ENCODE results near the gene AGFG2. TPM values are rescaled to one million over a fixed set of nuclear protein-coding genes. Genes with fewer than 3 reads are reported as not detected.

The AGFG2 gene
- total and polyA plus RNA-seq, 8 donors: 21.2 to 34.9 (median 28.1) TPM

DNA sequence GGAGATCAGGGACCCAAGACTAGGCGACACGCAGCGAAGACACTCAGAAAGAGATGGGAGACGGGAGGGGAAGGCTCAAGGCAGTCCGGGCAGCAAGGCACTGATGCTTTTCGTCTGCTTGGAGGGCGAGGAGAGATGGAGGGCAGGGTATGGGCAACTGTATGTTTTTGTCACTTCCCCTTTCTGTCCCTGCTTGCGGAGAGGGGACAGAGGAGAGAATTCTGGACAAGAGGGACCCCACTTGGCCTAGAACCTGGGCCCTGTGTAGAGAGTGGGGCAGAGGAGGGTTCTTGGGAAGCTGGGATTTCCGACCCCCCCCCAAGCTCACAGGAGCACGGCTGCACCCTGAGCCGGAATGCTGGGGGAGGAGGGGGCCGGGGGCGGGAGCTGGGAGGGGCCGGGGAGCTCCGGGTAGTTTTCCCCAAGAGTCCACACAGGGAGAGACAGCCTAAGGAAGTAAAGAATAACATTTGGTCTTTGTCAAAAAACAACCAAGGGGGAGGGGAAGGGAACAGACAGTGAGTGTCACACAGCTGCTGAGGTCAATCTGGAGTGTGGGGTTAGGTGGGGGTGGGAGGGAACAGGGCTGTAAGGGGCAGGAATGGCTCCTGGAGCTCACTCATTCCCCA, 45.2 kb downstream of the AGFG2 start:
- H3K27me3 ChIP-seq: peaks cover 0 to 2% of the 10 kb centered on the region in 2 donors
- no peaks in the 10 kb centered on the region for H3K9me3 ChIP-seq
- peak overlapping the region; percentile 95 to 98 for H3K27ac ChIP-seq
- peak; percentile 2 for ATAC-seq
- TF ChIP-seq, protein P1, sequence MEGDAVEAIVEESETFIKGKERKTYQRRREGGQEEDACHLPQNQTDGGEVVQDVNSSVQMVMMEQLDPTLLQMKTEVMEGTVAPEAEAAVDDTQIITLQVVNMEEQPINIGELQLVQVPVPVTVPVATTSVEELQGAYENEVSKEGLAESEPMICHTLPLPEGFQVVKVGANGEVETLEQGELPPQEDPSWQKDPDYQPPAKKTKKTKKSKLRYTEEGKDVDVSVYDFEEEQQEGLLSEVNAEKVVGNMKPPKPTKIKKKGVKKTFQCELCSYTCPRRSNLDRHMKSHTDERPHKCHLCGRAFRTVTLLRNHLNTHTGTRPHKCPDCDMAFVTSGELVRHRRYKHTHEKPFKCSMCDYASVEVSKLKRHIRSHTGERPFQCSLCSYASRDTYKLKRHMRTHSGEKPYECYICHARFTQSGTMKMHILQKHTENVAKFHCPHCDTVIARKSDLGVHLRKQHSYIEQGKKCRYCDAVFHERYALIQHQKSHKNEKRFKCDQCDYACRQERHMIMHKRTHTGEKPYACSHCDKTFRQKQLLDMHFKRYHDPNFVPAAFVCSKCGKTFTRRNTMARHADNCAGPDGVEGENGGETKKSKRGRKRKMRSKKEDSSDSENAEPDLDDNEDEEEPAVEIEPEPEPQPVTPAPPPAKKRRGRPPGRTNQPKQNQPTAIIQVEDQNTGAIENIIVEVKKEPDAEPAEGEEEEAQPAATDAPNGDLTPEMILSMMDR (IDR thresholded peaks at IDR 0.05): no peak
- H3K4me1 ChIP-seq: peaks cover 25 to 51% of the 10 kb centered on the region in 2 donors
- peaks cover 0 to 33% of the 10 kb centered on the region in 2 donors for H3K36me3 ChIP-seq
- intact Hi-C loops (cut with DNase I): no loop called here
- DNase-seq: peak in 2 of 4 donors; percentile 61 to 90
- peak overlapping the region; percentile 78 to 100 for H3K4me3 ChIP-seq

DNA sequence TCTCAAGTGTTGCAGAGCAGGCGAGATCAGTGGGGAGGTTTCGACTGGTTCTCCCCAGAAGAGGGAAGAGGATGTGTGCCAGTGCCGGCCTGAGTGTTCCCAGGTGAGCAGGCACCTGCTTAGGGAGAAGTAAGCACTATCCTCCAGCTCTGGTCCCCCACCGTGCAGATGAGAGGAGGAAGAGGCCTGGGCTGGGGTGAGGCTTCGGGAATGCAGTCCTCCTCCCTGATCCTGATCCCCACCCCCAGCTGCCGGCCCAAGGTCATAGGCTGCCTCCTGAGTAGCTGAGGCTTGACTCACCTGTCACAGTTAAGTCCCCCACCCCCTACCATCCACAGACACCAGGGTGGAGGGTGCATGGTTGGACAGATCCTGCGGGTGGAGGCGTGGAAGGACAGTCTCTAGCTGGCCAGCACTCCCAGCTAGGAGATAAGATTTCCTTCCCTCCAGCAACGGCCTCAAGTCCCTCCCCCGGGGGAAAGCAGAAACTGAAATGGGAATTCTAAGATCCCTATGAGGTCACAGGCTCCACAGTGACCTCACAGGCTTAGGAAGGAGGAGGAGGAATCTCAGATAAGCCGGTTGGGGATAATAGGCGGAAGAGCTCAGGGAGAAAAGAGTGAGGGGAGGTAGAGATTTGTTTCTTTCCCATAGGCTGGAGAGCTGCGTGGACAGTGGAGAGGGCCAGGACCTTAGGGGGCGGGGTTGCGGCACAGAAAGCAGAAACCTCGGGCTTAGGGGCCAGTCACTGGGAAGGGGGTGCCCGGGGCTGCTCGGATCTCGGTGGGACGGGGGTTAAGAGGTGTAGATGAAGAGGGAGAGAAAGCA, 45.9 kb downstream of the AGFG2 start:
- intact Hi-C loops (cut with DNase I): no loop called here
- DNase-seq (peak in 3 of 4 donors; percentile 73 to 85 (median 85)), ATAC-seq (peak; percentile 3)
- Histone ChIP-seq H3K9me3 (no peaks in the 10 kb centered on the region), H3K36me3 (peaks cover 0 to 26% of the 10 kb centered on the region in 2 donors), H3K4me1 (peaks cover 25 to 51% of the 10 kb centered on the region in 2 donors), H3K27me3 (peaks cover 0 to 9% of the 10 kb centered on the region in 2 donors), H3K4me3 (peak overlapping the region; percentile 78 to 100), H3K27ac (peak overlapping the region; percentile 95 to 98)
- TF ChIP-seq, protein P1 (IDR thresholded peaks at IDR 0.05): no peak

DNA sequence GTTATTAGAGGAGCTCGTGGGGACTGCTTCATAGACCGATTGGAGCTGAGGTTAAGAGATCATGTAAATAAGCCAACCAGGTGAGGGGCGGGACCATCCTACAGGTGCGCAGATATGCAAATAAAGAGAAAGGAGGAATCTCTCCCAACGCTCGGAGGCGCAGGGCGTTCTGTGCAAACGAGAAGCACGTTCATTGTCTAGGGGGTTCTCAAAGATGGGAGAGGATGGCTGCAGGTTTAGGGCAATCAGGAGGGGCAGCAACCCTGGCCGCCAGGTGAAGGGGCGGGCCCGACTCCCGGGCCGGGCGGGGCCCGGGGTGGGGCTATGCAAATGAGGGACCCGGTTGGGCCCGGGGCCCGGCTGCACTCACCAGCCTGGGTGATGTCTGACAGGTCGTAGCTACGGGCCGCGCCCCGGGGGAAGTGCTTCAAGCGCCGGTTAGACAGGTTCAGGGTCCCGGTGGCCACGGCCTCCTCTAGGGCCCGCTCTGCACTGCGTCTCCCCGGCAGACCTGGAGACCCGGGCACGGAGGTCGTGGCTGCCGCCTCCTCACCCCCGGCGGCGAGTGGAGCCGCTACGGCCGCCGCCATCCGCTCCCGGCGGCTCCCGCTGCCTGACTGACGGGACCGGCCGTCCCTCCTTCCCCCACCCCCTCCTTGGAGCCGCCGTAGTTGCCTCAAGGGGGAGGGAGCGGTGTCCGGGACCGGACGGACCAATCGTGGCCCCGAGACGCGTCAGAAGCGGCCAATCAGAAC, 46.7 kb downstream of the AGFG2 start, which contains the start of gene LRCH4:
LRCH4 (minus strand) TSS at position 619 of the 755 bp plus-strand sequence; CDS start at position 590, 29 bp downstream.
- Histone ChIP-seq H3K9me3 (no peaks in the 10 kb centered on the region), H3K36me3 (peaks cover 0 to 20% of the 10 kb centered on the region in 2 donors), H3K4me3 (peak within 1 kb of the TSS; percentile 78 to 100), H3K27ac (peak within 1 kb of the TSS; percentile 95 to 98), H3K4me1 (peaks cover 25 to 51% of the 10 kb centered on the region in 2 donors), H3K27me3 (peaks cover 0 to 17% of the 10 kb centered on the region in 2 donors)
- ATAC-seq: peak; percentile 47
- TF ChIP-seq, protein P1 (IDR thresholded peaks at IDR 0.05): no peak
- DNase-seq: peak in 2 of 4 donors; percentile 69 to 91
- intact Hi-C loops (cut with DNase I): no loop called here

DNA sequence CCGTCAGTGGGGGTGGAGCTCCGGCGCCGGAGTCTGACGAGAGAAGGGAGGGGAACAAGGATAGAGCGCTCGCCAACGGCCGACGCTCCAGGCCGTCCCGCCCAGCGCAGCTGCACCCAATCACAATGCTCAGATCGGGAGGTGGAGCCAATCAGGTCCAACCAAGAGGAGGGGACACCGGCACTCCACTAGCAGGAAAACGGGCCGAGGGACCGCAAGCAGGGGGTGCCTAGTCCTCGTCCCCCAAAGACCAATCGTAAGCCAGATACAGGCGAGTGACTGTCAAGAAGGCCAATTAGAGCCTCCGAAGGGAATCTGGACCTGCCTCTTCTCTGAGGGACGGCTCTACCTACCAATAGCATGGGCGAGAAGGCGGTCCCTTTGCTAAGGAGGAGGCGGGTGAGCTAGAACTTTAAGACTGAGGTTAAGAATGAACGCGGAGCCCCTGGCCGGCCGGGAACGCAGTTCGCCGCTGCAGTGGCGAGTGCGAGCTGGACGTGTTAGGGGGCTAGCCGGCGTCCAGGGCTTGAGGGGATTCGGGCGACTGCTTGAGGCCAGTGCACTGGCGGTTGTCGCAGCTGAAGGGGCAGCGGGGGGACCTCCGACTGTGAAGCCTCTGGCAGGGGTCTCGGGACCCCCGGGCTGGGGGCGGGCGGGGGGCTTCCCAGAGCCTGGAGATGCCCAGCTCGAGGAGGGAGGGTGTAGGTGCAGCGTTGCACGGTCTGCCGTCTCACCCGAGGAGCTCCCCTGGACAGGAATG, 47.4 kb downstream of the AGFG2 start, which contains the start of gene FBXO24:
FBXO24 (plus strand) TSS at position 63 of the 760 bp plus-strand sequence; CDS start at position 361, 298 bp downstream.
- ATAC-seq: peak; percentile 81
- Histone ChIP-seq H3K27me3 (peaks cover 0 to 25% of the 10 kb centered on the region in 2 donors), H3K9me3 (no peaks in the 10 kb centered on the region), H3K4me1 (peaks cover 25 to 43% of the 10 kb centered on the region in 2 donors), H3K36me3 (peaks cover 0 to 13% of the 10 kb centered on the region in 2 donors), H3K4me3 (peak within 1 kb of the TSS; percentile 78 to 100), H3K27ac (peak within 1 kb of the TSS; percentile 95 to 98)
- TF ChIP-seq, protein P1 (IDR thresholded peaks at IDR 0.05): peak in 1 of 2 donors; percentile 10
- intact Hi-C loops (cut with DNase I): no loop called here
- peak; percentile 99 to 100 (median 100) for DNase-seq
